HCT116 (cell line): ENCODE measurements around the gene HOMER3. TPM values are rescaled to one million over a fixed set of nuclear protein-coding genes. Genes with fewer than 3 reads are reported as not detected.

Experiments used
- ATAC-seq: fragments of 200-7000 bp; cut with Tn5 transposase; 2 replicates; pipeline ENCODE4 v1.9.1; 2020; ENCODE audit warnings: mild to moderate bottlenecking, moderate library complexity
- BruUV-seq: library from RNA; stranded (reverse); fragments of 400-500 nt; replicated peaks from 2 replicates; lab custom pipeline; 2021; lab: Mats Ljungman, UMichigan
- CTCF ChIA-PET: fragments of 300-600 bp; sonication (Branson Sonifier 250); formaldehyde crosslinking; loops from one replicate; lab custom pipeline; 2021; ENCODE audit warnings: antibody characterized with exemption; lab: Charles Lee
- POLR2A ChIA-PET: fragments of 300-600, 350-600 bp; sonication (Branson Sonifier 250); formaldehyde crosslinking; loops from one replicate; lab custom pipeline; 2021; ENCODE audit warnings: antibody characterized with exemption; lab: Charles Lee
- RAD21 ChIA-PET, 2 experiments: fragments of 300-600 bp; sonication (Branson Sonifier 250); formaldehyde crosslinking; loops; one replicate each; lab custom pipeline; 2023; ENCODE audit warnings: low total read pairs in 2 of 2; ENCODE audit not compliant: uncharacterized antibody in 2 of 2, unreplicated experiment in 2 of 2, low non-redundant PET in 1 of 2; lab: Charles Lee
- DNase-seq: peaks from one replicate; pipeline ENCODE4 v3.0.0-alpha.2; 2010; ENCODE audit warnings: low read depth, low spot score
- H2AFZ ChIP-seq: fragments of 200-600 bp; shearing (Covaris generic), sonication (generic); 2 replicates; pipeline ENCODE4 v1.6.1; 2017; ENCODE audit warnings: low read depth, mixed run types, mixed read lengths, antibody characterized with exemption, low read length; ENCODE audit not compliant: poor library complexity, severe bottlenecking
- H3K27ac ChIP-seq: 2 replicates; pipeline ENCODE4 v1.5.1; 2012; ENCODE audit warnings: low read depth, low read length
- H3K27me3 ChIP-seq: fragments of 200-600 bp; sonication (generic); 2 replicates; pipeline ENCODE4 v1.6.1; 2016; ENCODE audit warnings: mixed run types, low read length, mixed read lengths; ENCODE audit not compliant: insufficient read depth
- H3K36me3 ChIP-seq, 2 experiments: fragments of 200-500 bp in 1 of 2; fragments of 200-600 bp in 1 of 2; sonication (Bioruptor generic) in 1 of 2; sonication (generic) in 1 of 2; 2 replicates each; pipeline versions ENCODE4 v1.5.1 to v1.6.1; 2014 to 2016; ENCODE audit warnings: low read length in 2 of 2, inconsistent platforms in 1 of 2, mixed read lengths in 1 of 2, mixed run types in 1 of 2; ENCODE audit not compliant: insufficient read depth in 2 of 2, control insufficient read depth in 1 of 2
- H3K4me1 ChIP-seq, 2 experiments: fragments of 200-600 bp in 1 of 2; sonication (generic) in 1 of 2; 2 replicates each; pipeline versions ENCODE4 v1.5.1 to v1.6.1; 2012 to 2017; ENCODE audit warnings: low read length in 2 of 2, inconsistent platforms in 1 of 2, mild to moderate bottlenecking in 1 of 2, mixed read lengths in 1 of 2, mixed run types in 1 of 2, moderate library complexity in 1 of 2; ENCODE audit not compliant: insufficient read depth in 2 of 2, control insufficient read depth in 1 of 2
- H3K4me2 ChIP-seq: fragments of 200-600 bp; sonication (generic); 2 replicates; pipeline ENCODE4 v1.6.1; 2017; ENCODE audit warnings: mixed run types, low read length, mixed read lengths
- H3K4me3 ChIP-seq, 2 experiments: fragments of 200-600 bp in 1 of 2; sonication (generic) in 1 of 2; replicated peaks in 1 of 2; 2 replicates each; pipeline ENCODE4 v1.5.1; 2011 to 2016; ENCODE audit warnings: low read length in 2 of 2, control low read depth in 1 of 2, low read depth in 1 of 2, mild to moderate bottlenecking in 1 of 2, mixed read lengths in 1 of 2, mixed run types in 1 of 2
- H3K79me2 ChIP-seq: fragments of 200-600 bp; sonication (generic); 2 replicates; pipeline ENCODE4 v1.6.1; 2017; ENCODE audit warnings: mild to moderate bottlenecking, mixed run types, low read length, moderate library complexity, mixed read lengths; ENCODE audit not compliant: insufficient read depth
- H3K9ac ChIP-seq: fragments of 200-600 bp; sonication (generic); 2 replicates; pipeline ENCODE4 v1.6.1; 2016; ENCODE audit warnings: low read length, mixed read lengths
- H3K9me2 ChIP-seq: fragments of 200-600 bp; sonication (generic), shearing (Covaris generic); 2 replicates; pipeline ENCODE4 v1.6.1; 2017; ENCODE audit warnings: mixed run types, mild to moderate bottlenecking, moderate library complexity; ENCODE audit not compliant: insufficient read depth
- H3K9me3 ChIP-seq, 2 experiments: fragments of 200-500 bp in 1 of 2; fragments of 200-600 bp in 1 of 2; sonication (Bioruptor generic) in 1 of 2; sonication (generic) in 1 of 2; 2 replicates each; pipeline ENCODE4 v1.6.1; 2014 to 2017; ENCODE audit warnings: low read length in 2 of 2, mixed read lengths in 2 of 2, inconsistent platforms in 1 of 2, low read depth in 1 of 2, mild to moderate bottlenecking in 1 of 2, mixed run types in 1 of 2, moderate library complexity in 1 of 2; ENCODE audit not compliant: control insufficient read depth in 1 of 2, insufficient read depth in 1 of 2
- H4K20me1 ChIP-seq: fragments of 200-600 bp; sonication (generic), shearing (Covaris generic); 2 replicates; pipeline ENCODE4 v1.6.1; 2017; ENCODE audit warnings: mixed run types, mild to moderate bottlenecking, moderate library complexity; ENCODE audit not compliant: insufficient read depth
- CBX3 ChIP-seq: IDR thresholded peaks from 2 replicates; pipeline ENCODE4 v1.6.1; 2012; ENCODE audit warnings: low read depth
- CTCF ChIP-seq, 3 experiments: fragments of 200-600 bp in 1 of 3; sonication (generic) in 1 of 3; IDR thresholded peaks in 2 of 3; conservative IDR thresholded peaks in 1 of 3; 2 replicates each; pipeline ENCODE4 v1.5.1; 2012 to 2017; ENCODE audit warnings: low read depth in 2 of 3, low read length in 2 of 3, antibody characterized with exemption in 1 of 3, borderline replicate concordance in 1 of 3, control low read depth in 1 of 3, mild to moderate bottlenecking in 1 of 3, mixed read lengths in 1 of 3, mixed run types in 1 of 3, moderate library complexity in 1 of 3; ENCODE audit not compliant: insufficient read depth in 1 of 3
- ELF1 ChIP-seq: IDR thresholded peaks from 2 replicates; pipeline ENCODE4 v1.6.1; 2012; ENCODE audit warnings: low read depth, borderline replicate concordance
- EZH2phosphoT487 ChIP-seq: fragments of 200-600 bp; IDR thresholded peaks from 2 replicates; pipeline ENCODE4 v1.6.1; 2018; ENCODE audit warnings: antibody characterized with exemption, borderline replicate concordance
- POLR2A ChIP-seq: IDR thresholded peaks from 2 replicates; pipeline ENCODE4 v1.7.0; 2011; ENCODE audit warnings: borderline replicate concordance; ENCODE audit not compliant: insufficient read depth, insufficient read length; ENCODE audit errors: extremely low read depth
- RAD21 ChIP-seq: IDR thresholded peaks from 2 replicates; pipeline ENCODE4 v1.6.1; 2012; ENCODE audit warnings: low read depth, mild to moderate bottlenecking
- REST ChIP-seq: IDR thresholded peaks from 2 replicates; pipeline ENCODE4 v1.6.1; 2012; ENCODE audit warnings: low read depth
- SIN3A ChIP-seq: IDR thresholded peaks from 2 replicates; pipeline ENCODE4 v1.6.1; 2012; ENCODE audit warnings: low read depth
- YY1 ChIP-seq: IDR thresholded peaks from 2 replicates; pipeline ENCODE4 v1.6.1; 2011; ENCODE audit warnings: low read length, low read depth, moderate library complexity, mild to moderate bottlenecking; ENCODE audit not compliant: insufficient replicate concordance; ENCODE audit errors: extremely low read depth
- ZFX ChIP-seq: fragments of 450-650 bp; IDR thresholded peaks from 2 replicates; pipeline ENCODE4 v1.6.1; 2017
- intact Hi-C: fragments of 100-400 bp; cut with micrococcal nuclease; formaldehyde crosslinking; loops from 2 replicates; pipeline ENCODE4 v1.10.0; 2022
- total RNA-seq: library from RNA; stranded (reverse); gene quantifications from one replicate; pipeline ENCODE4 v1.2.1, GENCODE V29; 2021; ENCODE audit not compliant: unreplicated experiment
- TF ChIP-seq, protein P1 (sequence below): IDR thresholded peaks from 2 replicates; pipeline ENCODE4 v1.6.1; 2012
- TF ChIP-seq, protein P2 (sequence below): IDR thresholded peaks from 2 replicates; pipeline ENCODE4 v1.6.1; 2012

The HOMER3 gene
- total RNA-seq, 1 experiment from 2014 or later: 45.2 TPM

DNA sequence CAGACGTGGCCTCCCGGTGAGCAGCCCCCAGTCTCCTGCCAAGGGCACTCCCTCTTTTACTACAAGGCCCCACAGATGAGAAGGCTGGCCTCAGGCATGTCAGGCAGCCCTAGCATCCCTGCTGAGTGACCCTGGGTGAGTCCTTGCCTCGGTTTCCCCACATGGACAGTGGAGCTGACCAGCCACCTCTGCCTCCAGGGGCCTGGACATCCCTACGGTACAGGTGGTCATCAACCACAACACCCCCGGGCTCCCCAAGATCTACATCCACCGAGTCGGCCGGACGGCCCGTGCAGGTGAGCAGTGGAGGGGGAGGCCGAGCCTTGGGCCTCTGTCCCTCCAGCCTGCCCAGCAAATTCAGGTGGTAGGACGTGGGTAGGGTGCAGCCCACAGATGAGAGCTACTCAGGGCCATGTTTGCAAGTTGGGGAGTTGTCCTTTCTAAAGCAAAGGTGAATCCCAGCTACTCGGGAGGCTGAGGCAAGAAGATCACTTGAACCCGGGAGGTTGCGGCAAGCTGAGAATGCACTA lies 16.3 kb downstream of the HOMER3 start:
- Histone ChIP-seq H3K9me3 (no peaks in the 10 kb centered on the region), H3K36me3 (peaks cover 16 to 47% of the 10 kb centered on the region in 2 experiments; a peak in 3 of 4 replicates), H3K4me3 (no peak overlapping the region), H3K27me3 (no peaks in the 10 kb centered on the region), H3K4me2 (no peak overlapping the region), H3K27ac (no peak overlapping the region), H4K20me1 (no peaks in the 10 kb centered on the region), H3K9me2 (no peaks in the 10 kb centered on the region), H3K79me2 (peaks cover 16% of the 10 kb centered on the region), H3K4me1 (peaks cover 6 to 10% of the 10 kb centered on the region in 2 experiments; a peak in 3 of 4 replicates), H3K9ac (no peak overlapping the region), H2AFZ (no peak overlapping the region)
- POLR2A ChIA-PET: no interaction called here
- DNase-seq: no peak
- intact Hi-C loops: no loop called here
- CTCF ChIA-PET: no interaction called here
- RAD21 ChIA-PET: no interaction called here
- TF ChIP-seq SIN3A (no peak), YY1 (no peak), POLR2A (no peak), ZFX (no peak), CBX3 (no peak), EZH2phosphoT487 (no peak), REST (no peak), CTCF (IDR thresholded peaks at IDR 0.05 in 2 of 3, conservative IDR thresholded peaks at IDR 0.05 in 1 of 3; ENCODE audit: borderline replicate concordance in 1 of 3, insufficient read depth in 1 of 3, low read depth in 2 of 3, low read length in 2 of 3) (no peak), RAD21 (no peak), ELF1 (no peak)
- TF ChIP-seq, protein P1, sequence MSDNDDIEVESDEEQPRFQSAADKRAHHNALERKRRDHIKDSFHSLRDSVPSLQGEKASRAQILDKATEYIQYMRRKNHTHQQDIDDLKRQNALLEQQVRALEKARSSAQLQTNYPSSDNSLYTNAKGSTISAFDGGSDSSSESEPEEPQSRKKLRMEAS: no peak
- TF ChIP-seq, protein P2, sequence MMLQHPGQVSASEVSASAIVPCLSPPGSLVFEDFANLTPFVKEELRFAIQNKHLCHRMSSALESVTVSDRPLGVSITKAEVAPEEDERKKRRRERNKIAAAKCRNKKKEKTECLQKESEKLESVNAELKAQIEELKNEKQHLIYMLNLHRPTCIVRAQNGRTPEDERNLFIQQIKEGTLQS: no peak
- ATAC-seq: no peak
- no TSS peak for BruUV-seq
